Bronchial epithelial cell (primary cell): Measurements from ENCODE around the gene OSBPL5. TPM values are rescaled to one million over a fixed set of nuclear protein-coding genes. Genes with fewer than 3 reads are reported as not detected.
A peak's percentile ranks its signal among the peaks of the same experiment; 100 is the strongest.

Source experiments
- DNase-seq: peaks from one replicate; pipeline ENCODE4 v3.0.0-alpha.2; 2010; ENCODE audit warnings: low read depth
- FAIRE-seq: peaks from 2 replicates; lab custom pipeline; 2011; peaks lifted over from hg19 to GRCh38; lab: Jason Lieb, UNC
- H3K27me3 ChIP-seq: 2 replicates; pipeline ENCODE4 v1.5.1; 2011; ENCODE audit warnings: low read length; ENCODE audit not compliant: control insufficient read depth, insufficient read depth
- H3K36me3 ChIP-seq: 2 replicates; pipeline ENCODE4 v1.5.1; 2011; ENCODE audit warnings: low read length; ENCODE audit not compliant: control insufficient read depth, insufficient read depth
- H3K4me3 ChIP-seq: 2 replicates; pipeline ENCODE4 v1.5.1; 2011; ENCODE audit warnings: mild to moderate bottlenecking, low read depth, low read length, control low read depth
- CTCF ChIP-seq: IDR thresholded peaks from 2 replicates; pipeline ENCODE4 v1.5.1; 2011; ENCODE audit warnings: mild to moderate bottlenecking, moderate library complexity, low read length, control low read depth, inconsistent platforms; ENCODE audit not compliant: insufficient read depth, severe bottlenecking
- total RNA-seq: library from RNA; depleted of rRNA; stranded (reverse); fragments of >200 nt; gene quantifications from 2 replicates; pipeline ENCODE4 v1.2.1, GENCODE V29; 2014

The OSBPL5 gene
- 17.5 and 21.1 TPM in 2 replicates for total RNA-seq

GRCh38 chr11:3165152-3165705 lies at the start of gene OSBPL5:
OSBPL5 (minus strand) TSS chr11:3165310; CDS start chr11:3129148, 36,162 bp downstream.
- peaks cover 10% of the 10 kb centered on the region for H3K27me3 ChIP-seq
- TF ChIP-seq CTCF, result no peak
- peak within 1 kb of the TSS; percentile 52 for H3K4me3 ChIP-seq
- DNase-seq (peak; percentile 26), FAIRE-seq (no peak)
- H3K36me3 ChIP-seq, result no peaks in the 10 kb centered on the region

- Histone ChIP-seq H3K27me3 (peaks cover 2% of the 10 kb centered on the region), H3K4me3 (no peak overlapping the region), H3K36me3 (no peaks in the 10 kb centered on the region)
- no peak for TF ChIP-seq CTCF
- DNase-seq (no peak), FAIRE-seq (no peak)
These were observed 49.2 kb upstream of the OSBPL5 start for GRCh38 chr11:3214420-3214699.

- DNase-seq (no peak), FAIRE-seq (no peak)
These were observed 48.7 kb upstream of the OSBPL5 start for GRCh38 chr11:3213659-3214419.

GRCh38 chr11:3208272-3208671 lies 43.2 kb upstream of the OSBPL5 start:
- no peak for DNase-seq
- Histone ChIP-seq H3K4me3 (no peak overlapping the region), H3K36me3 (no peaks in the 10 kb centered on the region), H3K27me3 (peaks cover 14% of the 10 kb centered on the region)
- no peak for FAIRE-seq
- TF ChIP-seq CTCF, result no peak

More at GRCh38 chr11:3213659-3214419, 48.7 kb upstream of the OSBPL5 start:
- Histone ChIP-seq H3K27me3 (no peaks in the 10 kb centered on the region), H3K4me3 (no peak overlapping the region), H3K36me3 (no peaks in the 10 kb centered on the region)
- TF ChIP-seq CTCF, result no peak

- TF ChIP-seq CTCF, result no peak
- Histone ChIP-seq H3K36me3 (no peaks in the 10 kb centered on the region), H3K27me3 (peaks cover 19% of the 10 kb centered on the region), H3K4me3 (no peak overlapping the region)
- DNase-seq (no peak), FAIRE-seq (no peak)
These were observed 42.5 kb upstream of the OSBPL5 start for GRCh38 chr11:3207526-3208189.
